CD4-positive, alpha-beta T cell treated with Interleukin-15 for 4 hours (primary cell): ENCODE data around the gene MED12L.
"Not testable (repeated sequence)": the region's sequence is repeated elsewhere in the genome, so short reads cannot be mapped to it uniquely, and the experiment has no call there.

Experiments used
- DNase-seq: peaks from one replicate; pipeline ENCODE4 v3.0.0-alpha.2; 2020; ENCODE audit warnings: low spot score

The MED12L gene

GRCh38 chr3:151383956-151384355 is 298.5 kb downstream of the MED12L start:
- DNase-seq = no peak

DNA sequence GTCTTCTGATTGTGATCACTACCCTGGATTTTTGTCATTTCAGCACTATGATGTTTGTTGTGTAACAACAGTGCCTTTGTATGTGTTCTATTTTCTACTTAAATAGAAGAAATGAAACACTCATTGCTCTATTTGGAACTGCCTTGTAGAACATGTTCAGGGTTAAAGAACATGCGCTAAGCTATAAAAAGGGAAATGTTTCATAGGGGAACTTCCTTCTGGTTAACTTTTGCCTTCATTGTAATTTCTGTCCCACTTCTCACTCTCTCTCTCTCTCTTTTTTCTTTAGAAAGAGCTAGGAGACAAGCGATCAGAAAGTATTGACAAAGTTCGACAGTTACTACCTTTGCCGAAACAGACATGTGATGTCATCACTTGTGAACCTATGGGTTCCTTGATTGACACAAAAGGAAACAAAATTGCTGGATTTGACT is 299.3 kb downstream of the MED12L start, which contains the start of gene P2RY12:
TSS of gene P2RY12 (minus strand) at position 13 of the 434 bp plus-strand sequence. CDS start 45,908 bp downstream, outside the sequence.
- DNase-seq = no peak

DNA sequence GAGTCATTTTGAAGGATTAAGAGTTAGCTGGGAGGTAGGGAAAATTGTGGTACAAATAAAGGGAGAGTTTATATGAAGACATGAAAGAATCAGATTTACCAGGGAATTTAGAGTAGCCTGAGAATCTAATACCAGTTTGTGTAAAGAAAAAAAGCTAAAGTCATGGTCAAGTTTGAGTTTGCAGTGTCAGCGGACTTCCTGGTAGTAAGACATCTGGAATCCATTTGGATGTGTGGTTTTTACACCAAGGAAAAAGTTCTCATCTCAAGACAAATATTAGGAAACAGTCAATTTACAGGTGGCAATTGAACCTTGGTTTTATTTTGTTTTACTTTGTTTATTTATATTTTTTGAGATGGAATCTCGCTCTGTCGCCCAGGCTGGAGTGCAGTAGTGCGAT is 300.6 kb downstream of the MED12L start:
- no peak for DNase-seq

GRCh38 chr3:151387432-151387831 is 302.0 kb downstream of the MED12L start:
- DNase-seq = no peak

GRCh38 chr3:151387842-151388241 is 302.4 kb downstream of the MED12L start:
- DNase-seq = no peak

GRCh38 chr3:151391720-151392119 is 306.3 kb downstream of the MED12L start:
- DNase-seq = no peak

DNA sequence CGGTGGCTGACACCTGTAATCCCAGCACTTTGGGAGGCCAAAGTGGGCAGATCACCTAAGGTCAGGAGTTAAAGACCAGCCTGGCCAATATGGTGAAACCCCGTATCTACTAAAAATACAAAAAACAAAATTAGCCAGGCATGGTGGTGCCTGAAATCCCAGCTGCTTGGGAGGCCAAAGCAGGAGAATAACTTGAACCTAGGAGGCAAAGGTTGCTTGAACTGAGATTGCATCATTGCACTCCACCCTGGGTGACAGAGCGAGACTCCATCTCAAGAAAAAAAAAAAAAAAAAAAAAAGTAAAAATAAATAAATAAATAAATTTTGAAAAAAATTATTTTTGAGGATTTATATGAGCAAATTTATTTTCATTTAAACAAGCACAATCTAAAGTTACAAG is 306.7 kb downstream of the MED12L start:
- not testable (repeated sequence) for DNase-seq

- no peak for DNase-seq
These were observed 307.8 kb downstream of the MED12L start for GRCh38 chr3:151393146-151393830.

DNA sequence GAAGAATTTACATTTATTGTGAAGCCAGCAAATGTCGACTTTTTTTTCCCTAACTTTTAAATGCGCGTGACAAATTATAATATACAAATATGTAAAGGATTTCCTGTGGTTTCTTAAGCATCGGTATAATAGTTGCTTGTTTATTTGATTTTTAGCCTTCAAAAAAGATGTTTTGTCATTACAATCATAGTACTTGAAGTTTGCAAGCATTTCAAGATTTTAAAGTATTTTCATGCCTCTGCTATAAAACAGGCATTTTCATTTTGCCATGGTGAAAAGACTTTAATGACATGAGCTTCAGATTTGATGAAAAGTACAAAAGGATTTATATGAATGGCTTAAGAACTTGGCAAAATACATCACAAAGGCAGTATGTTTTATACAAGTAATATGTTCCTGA is 308.5 kb downstream of the MED12L start:
- no peak for DNase-seq

GRCh38 chr3:151394611-151395010 is 309.1 kb downstream of the MED12L start:
- no peak for DNase-seq

GRCh38 chr3:151395806-151396205 is 310.3 kb downstream of the MED12L start:
- no peak for DNase-seq

- no peak for DNase-seq
These were observed 313.4 kb downstream of the MED12L start for GRCh38 chr3:151398895-151399294.

DNA sequence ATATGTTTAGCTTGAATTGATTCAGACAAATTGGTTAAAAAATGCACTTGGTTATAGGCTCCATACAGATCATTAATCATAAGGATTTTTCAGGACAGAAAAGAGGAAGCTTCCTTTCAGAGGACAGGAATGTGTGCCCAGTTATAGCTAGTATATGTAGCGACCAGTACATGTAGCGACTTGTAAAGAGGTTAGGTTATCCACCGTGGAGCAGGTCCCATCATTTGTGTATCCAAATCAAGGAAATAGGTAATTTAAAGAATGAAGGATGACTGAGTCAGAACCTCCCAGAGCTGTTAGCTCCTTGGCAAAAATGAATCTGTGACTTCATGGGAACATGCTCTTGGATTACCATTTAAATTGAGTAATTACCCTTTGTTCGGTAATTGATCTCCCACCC is 314.9 kb downstream of the MED12L start:
- DNase-seq = no peak

GRCh38 chr3:151402349-151402748 is 316.9 kb downstream of the MED12L start:
- DNase-seq = no peak

DNA sequence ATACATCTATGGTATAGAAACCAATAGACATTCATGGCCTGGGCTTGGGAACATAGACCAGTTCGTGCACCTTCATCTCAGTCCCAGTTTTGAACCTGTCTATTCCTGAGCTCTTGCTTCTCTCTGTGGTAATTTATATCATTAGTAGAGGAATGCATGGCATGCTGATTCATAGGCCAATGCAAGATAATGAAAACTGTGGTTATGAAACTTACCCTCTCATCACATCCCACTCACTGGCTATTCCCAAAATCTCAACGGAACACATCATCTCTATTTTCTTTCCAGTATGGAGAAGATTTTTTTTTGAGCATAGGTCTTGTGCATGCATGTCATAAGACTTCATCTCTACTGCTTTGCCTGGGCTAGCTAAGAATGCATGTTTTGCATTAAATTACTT is 317.8 kb downstream of the MED12L start:
- no peak for DNase-seq

- DNase-seq = no peak
These were observed 318.9 kb downstream of the MED12L start for GRCh38 chr3:151404316-151404715.

DNA sequence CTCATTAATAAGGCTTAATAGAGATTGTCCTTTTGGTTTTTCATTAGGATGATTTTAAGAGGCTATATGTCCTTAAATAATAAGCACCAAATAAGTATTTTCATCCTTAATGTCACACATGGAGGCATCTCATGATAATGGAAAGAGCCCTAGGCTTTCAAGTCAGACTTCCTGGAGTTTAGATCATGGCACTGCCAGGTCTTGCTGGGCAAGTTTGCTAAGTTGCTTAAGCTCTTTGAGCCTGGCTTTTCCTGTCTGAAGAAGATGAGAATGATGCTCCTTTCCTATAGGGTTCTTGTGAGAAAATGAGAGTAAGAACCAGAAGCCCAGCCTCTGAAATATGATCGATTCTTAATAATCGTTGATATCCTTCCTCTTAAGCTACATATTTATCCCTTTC is 322.5 kb downstream of the MED12L start:
- DNase-seq = no peak

DNA sequence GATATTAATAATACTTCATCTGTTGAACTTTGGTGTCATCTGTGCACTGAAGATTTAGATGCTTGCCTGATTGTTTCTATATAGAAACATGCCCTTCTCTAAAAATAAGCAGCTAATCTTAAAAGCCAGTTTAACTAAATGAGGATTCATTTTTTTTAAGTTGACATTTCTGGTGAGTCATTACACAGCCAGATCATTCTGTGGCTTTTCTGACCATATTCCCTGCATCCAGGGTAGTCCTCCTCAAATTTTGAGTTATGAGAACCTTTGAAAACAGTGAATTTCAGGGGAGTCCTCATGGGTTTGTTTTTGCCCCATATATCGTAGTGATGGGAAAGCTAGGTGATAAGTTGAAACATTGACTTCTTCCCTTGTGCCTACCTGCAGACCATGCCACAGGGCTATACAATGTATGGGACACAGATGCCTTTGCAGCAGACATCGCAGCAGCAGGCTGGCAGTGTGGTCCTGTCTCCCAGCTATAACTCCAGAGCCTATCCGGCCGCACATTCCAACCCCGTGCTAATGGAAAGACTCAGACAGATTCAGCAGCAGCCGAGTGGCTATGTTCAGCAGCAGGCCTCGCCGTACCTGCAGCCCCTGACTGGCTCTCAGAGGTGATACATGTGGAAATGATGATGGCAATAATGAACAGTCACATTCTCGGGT is 325.6 kb downstream of the MED12L start:
- no peak for DNase-seq

DNA sequence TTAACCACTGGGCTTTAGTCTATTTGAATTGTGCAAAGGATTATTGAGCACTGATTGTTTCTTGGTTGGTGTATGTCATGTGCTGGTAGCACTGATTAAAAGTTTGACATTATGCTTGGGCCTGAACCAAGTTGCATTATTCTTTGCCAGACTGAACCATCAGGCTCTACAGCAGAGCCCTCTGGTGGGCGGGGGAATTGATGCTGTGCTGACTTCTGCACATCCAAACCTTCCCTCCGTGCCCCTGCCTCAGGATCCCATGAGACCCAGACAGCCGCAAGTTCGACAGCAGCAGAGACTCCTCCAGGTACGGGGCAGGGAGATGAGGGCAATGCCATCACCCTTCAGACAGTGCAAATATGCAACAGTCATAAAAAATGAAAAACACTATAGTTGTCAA is 327.5 kb downstream of the MED12L start:
- no peak for DNase-seq

GRCh38 chr3:151415289-151415688 is 329.8 kb downstream of the MED12L start:
- DNase-seq = no peak

DNA sequence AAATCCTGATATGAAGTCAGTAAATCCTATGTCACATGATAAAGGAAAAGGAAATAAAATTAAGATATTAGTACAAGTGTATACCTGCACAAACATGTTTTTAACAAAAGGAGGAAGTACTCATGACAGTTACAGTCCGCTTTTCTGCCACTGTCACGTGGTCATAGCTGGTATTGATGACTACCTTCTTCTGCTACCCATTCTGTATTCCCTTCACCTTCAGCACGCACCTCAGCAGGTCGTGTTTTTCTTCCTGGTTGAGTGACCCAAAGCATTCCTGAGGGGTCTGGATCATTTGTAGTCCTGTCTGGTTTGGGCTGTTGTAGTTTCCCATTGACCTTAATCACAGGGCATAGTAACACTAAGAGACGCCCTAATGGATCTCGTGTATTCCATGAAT is 334.3 kb downstream of the MED12L start:
- no peak for DNase-seq

- no peak for DNase-seq
These were observed 336.5 kb downstream of the MED12L start for GRCh38 chr3:151421938-151422337.

DNA sequence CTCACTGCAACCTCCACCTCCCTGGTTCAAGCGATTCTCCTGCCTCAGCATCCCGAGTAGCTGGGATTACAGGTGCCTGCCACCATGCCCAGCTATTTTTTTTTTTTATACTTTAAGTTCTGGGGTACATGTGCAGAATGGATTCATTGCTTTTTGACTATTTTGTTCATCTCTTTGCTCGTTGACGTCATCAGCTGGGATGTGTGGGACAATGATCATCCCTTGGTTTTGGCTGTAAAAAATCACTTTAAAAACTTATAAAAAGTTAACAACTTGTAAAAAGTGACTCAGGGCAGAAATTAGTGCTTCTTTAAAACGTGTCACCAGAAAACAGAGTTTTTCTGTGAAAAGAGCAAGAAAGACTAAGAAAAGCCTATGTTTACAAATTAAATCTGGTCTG is 337.6 kb downstream of the MED12L start:
- DNase-seq = no peak
